Measurements from ENCODE around the gene CATSPERE.
"Not testable (repeated sequence)": the region's sequence is repeated elsewhere in the genome, so short reads cannot be mapped to it uniquely, and the experiment has no call there.

CATSPERE gene

GRCh38 chr1:244672946-244673682, 212.0 kb downstream of the CATSPERE start:
- DNase-seq, result no peak

- no peak for DNase-seq
These were observed 213.4 kb downstream of the CATSPERE start for GRCh38 chr1:244674446-244674845.

GRCh38 chr1:244675167-244675566, 214.1 kb downstream of the CATSPERE start:
- DNase-seq, result no peak

- no peak for DNase-seq
These were observed 217.6 kb downstream of the CATSPERE start for GRCh38 chr1:244678697-244679096.

GRCh38 chr1:244680667-244681066, 219.6 kb downstream of the CATSPERE start:
- no peak for DNase-seq

GRCh38 chr1:244682087-244682486, 221.0 kb downstream of the CATSPERE start:
- not testable (repeated sequence) for DNase-seq
